Natural killer cell treated with Interleukin-12 subunit alpha and Interleukin-12 subunit beta and Interleukin-15 and Interleukin-18, amount 100 ng/mL, for 72 hours (primary cell): Measurements from ENCODE around the gene OTUB1. TPM values are rescaled to one million over a fixed set of nuclear protein-coding genes. Genes with fewer than 3 reads are reported as not detected.
"Not testable (repeated sequence)": the region's sequence is repeated elsewhere in the genome, so short reads cannot be mapped to it uniquely, and the experiment has no call there.

ENCODE experiments used
- ATAC-seq, 2 donors: fragments of 150-1000 bp; cut with Tn5 transposase in 1 of 2; sonication (Bioruptor Pico), chemical (Tn5 transposase) in 1 of 2; 2 replicates each; pipeline ENCODE4 v1.10.0; 2021
- DNase-seq: peaks from one replicate; pipeline ENCODE4 v3.0.0; 2022; ENCODE audit warnings: low spot score
- H3K27ac Mint-ChIP-seq, 2 donors: 1 replicate in 1 of 2; 2 replicates in 1 of 2; pipeline ENCODE4 v1.8.0; 2022; ENCODE audit warnings: mixed read lengths in 2 of 2, mild to moderate bottlenecking in 1 of 2, moderate library complexity in 1 of 2
- H3K27me3 Mint-ChIP-seq, 2 donors: 1 replicate in 1 of 2; 2 replicates in 1 of 2; pipeline ENCODE4 v1.8.0; 2022; ENCODE audit warnings: mixed read lengths in 2 of 2
- H3K36me3 Mint-ChIP-seq: one replicate; pipeline ENCODE4 v1.8.0; 2022; ENCODE audit warnings: mixed read lengths
- H3K4me1 Mint-ChIP-seq, 2 donors: 1 replicate in 1 of 2; 2 replicates in 1 of 2; pipeline ENCODE4 v1.8.0; 2022; ENCODE audit warnings: low read depth in 2 of 2, mixed read lengths in 2 of 2, mild to moderate bottlenecking in 1 of 2
- H3K4me3 Mint-ChIP-seq: one replicate; pipeline ENCODE4 v1.8.0; 2022; ENCODE audit warnings: mixed read lengths
- H3K9me3 Mint-ChIP-seq: 2 replicates; pipeline ENCODE4 v1.8.0; 2022; ENCODE audit warnings: mixed read lengths
- total RNA-seq, 2 donors: library from RNA; stranded (reverse); gene quantifications; one replicate each; pipeline ENCODE4 v1.2.3, GENCODE V29; 2022

The OTUB1 gene
- total RNA-seq, 2 donors from 2014 or later = 87.8 to 96.6 TPM

- Mint-ChIP-seq H3K36me3 (no peaks in the 10 kb centered on the region), H3K9me3 (no peaks in the 10 kb centered on the region), H3K4me3 (no peak overlapping the region), H3K27me3 (peaks cover 0 to 4% of the 10 kb centered on the region in 2 donors), H3K27ac (no peak overlapping the region), H3K4me1 (peaks cover 0 to 2% of the 10 kb centered on the region in 2 donors)
- ATAC-seq (no peak), DNase-seq (no peak)
Measured at GRCh38 chr11:64042301-64042700, 56.1 kb downstream of the OTUB1 start.

- Mint-ChIP-seq H3K27ac (no peak overlapping the region), H3K4me3 (no peak overlapping the region), H3K4me1 (peaks cover 0 to 2% of the 10 kb centered on the region in 2 donors), H3K9me3 (no peaks in the 10 kb centered on the region), H3K27me3 (peaks cover 0 to 4% of the 10 kb centered on the region in 2 donors), H3K36me3 (no peaks in the 10 kb centered on the region)
- DNase-seq (no peak), ATAC-seq (no peak)
Measured at GRCh38 chr11:64043545-64043944, 57.3 kb downstream of the OTUB1 start.

- no peak overlapping the region for H3K4me3 Mint-ChIP-seq
Measured at GRCh38 chr11:64044730-64045393, 58.6 kb downstream of the OTUB1 start.

GRCh38 chr11:64045700-64046099 lies 59.5 kb downstream of the OTUB1 start:
- Mint-ChIP-seq H3K4me3 (no peak overlapping the region), H3K4me1 (no peaks in the 10 kb centered on the region), H3K9me3 (no peaks in the 10 kb centered on the region), H3K36me3 (no peaks in the 10 kb centered on the region), H3K27ac (no peak overlapping the region), H3K27me3 (no peaks in the 10 kb centered on the region)
- DNase-seq = no peak
- no peak for ATAC-seq

More at GRCh38 chr11:64044730-64045393, 58.6 kb downstream of the OTUB1 start:
- Mint-ChIP-seq H3K4me1 (peaks cover 0 to 2% of the 10 kb centered on the region in 2 donors), H3K27ac (no peak overlapping the region), H3K36me3 (no peaks in the 10 kb centered on the region), H3K27me3 (peaks cover 0 to 3% of the 10 kb centered on the region in 2 donors), H3K9me3 (no peaks in the 10 kb centered on the region)
- DNase-seq = no peak
- no peak for ATAC-seq

GRCh38 chr11:64047373-64047772 lies 61.1 kb downstream of the OTUB1 start:
- H3K36me3 Mint-ChIP-seq, DNase-seq, H3K4me3 Mint-ChIP-seq, ATAC-seq, H3K27ac Mint-ChIP-seq, H3K27me3 Mint-ChIP-seq, H3K4me1 Mint-ChIP-seq, H3K9me3 Mint-ChIP-seq: not testable (repeated sequence)

Other genes starting within 250 kb of the OTUB1 start
- gene ZFTA, start 217.7 kb upstream of the OTUB1 start, total RNA-seq = 1 to 10 TPM; 5.0 to 7.6 TPM
- 10 to 100 TPM; 34.3 to 65.1 TPM for gene SPINDOC, start 173.0 kb upstream of the OTUB1 start, total RNA-seq
- 10 to 100 TPM; 54.9 to 68.5 TPM for gene MARK2, start 147.3 kb upstream of the OTUB1 start, total RNA-seq
- not detected for gene RCOR2, start 69.3 kb upstream of the OTUB1 start, total RNA-seq
- 10 to 100 TPM; 29.4 to 43.8 TPM for gene NAA40, start 47.4 kb upstream of the OTUB1 start, total RNA-seq
- 100 to 1,000 TPM; 383 to 427 TPM for gene COX8A, start 11.8 kb upstream of the OTUB1 start, total RNA-seq
- not detected for gene FLRT1, start 49.5 kb downstream of the OTUB1 start, total RNA-seq
- 10 to 100 TPM in 1 of 2 donors, 1 to 10 TPM in 1; 3.0 to 12.7 TPM for gene MACROD1, start 179.7 kb downstream of the OTUB1 start, total RNA-seq
- gene STIP1, start 199.7 kb downstream of the OTUB1 start, total RNA-seq = 100 to 1,000 TPM; 431 to 450 TPM
- gene FERMT3, start 220.3 kb downstream of the OTUB1 start, total RNA-seq = 100 to 1,000 TPM; 249 to 276 TPM
- 10 to 100 TPM; 30.5 to 35.7 TPM for gene TRPT1, start 239.7 kb downstream of the OTUB1 start, total RNA-seq
- gene NUDT22, start 239.8 kb downstream of the OTUB1 start, total RNA-seq = 100 to 1,000 TPM in 1 of 2 donors, 10 to 100 TPM in 1; 83.6 to 120 TPM
- gene DNAJC4, start 244.1 kb downstream of the OTUB1 start, total RNA-seq = 10 to 100 TPM; 31.2 to 33.0 TPM
- gene VEGFB, start 248.1 kb downstream of the OTUB1 start, total RNA-seq = 10 to 100 TPM; 38.7 to 42.3 TPM